ENCODE measurements around the gene PIP5K1B. TPM values are rescaled to one million over a fixed set of nuclear protein-coding genes. Genes with fewer than 3 reads are reported as not detected.

PIP5K1B gene
- total RNA-seq, 1 experiment from 2014 or later, result 2.5 TPM

- H3K4me2 ChIP-seq (ENCODE audit: insufficient read depth, insufficient read length, low read length), result no peak overlapping the region
- no peak overlapping the region for H4K8ac ChIP-seq (replicated peaks; ENCODE audit: insufficient read length, low read depth, low read length)
- no peak overlapping the region for H2AFZ ChIP-seq (ENCODE audit: low read length)
- no peak overlapping the region for H2BK15ac ChIP-seq (ENCODE audit: low read depth, low read length)
- no peak overlapping the region for H2BK120ac ChIP-seq (ENCODE audit: low read depth, low read length, poor library complexity, severe bottlenecking)
- H4K91ac ChIP-seq (ENCODE audit: insufficient read length, low read depth, low read length), result no peak overlapping the region
- no peak overlapping the region for H3K18ac ChIP-seq (ENCODE audit: insufficient read length, low read depth, low read length)
- H3K23me2 ChIP-seq (ENCODE audit: insufficient read length, low read depth, low read length, poor library complexity, severe bottlenecking), result no peaks in the 10 kb centered on the region
- no peak overlapping the region for H2BK12ac ChIP-seq (ENCODE audit: insufficient read length, low read depth, low read length)
- H2BK5ac ChIP-seq (ENCODE audit: insufficient read length, low read length), result no peak overlapping the region
- no CpG with 5 or more reads among the region's 2 CpGs for WGBS (ENCODE audit: extremely low coverage, insufficient read length, low lambda C conversion rate)
- Mint-ChIP-seq H3K4me1 (peaks cover 3 to 6% of the 10 kb centered on the region in 2 experiments; a peak in 2 of 4 replicates), H3K9me3 (no peaks in the 10 kb centered on the region), H3K27me3 (ENCODE audit: low read depth) (no peaks in the 10 kb centered on the region), H3K27ac (no peak overlapping the region), H3K4me3 (no peak overlapping the region), H3K36me3 (ENCODE audit: insufficient read depth in 1 of 3, low read depth in 3 of 3) (no peaks in the 10 kb centered on the region; a peak in 1 of 7 replicates)
- no peaks in the 10 kb centered on the region for H3K79me2 ChIP-seq (ENCODE audit: insufficient read depth, low read length)
- H2AK5ac ChIP-seq (ENCODE audit: insufficient read length, low read length), result no peak overlapping the region
- H3K27ac ChIP-seq (ENCODE audit: insufficient read length, low read depth, low read length), result no peak overlapping the region
- no peak overlapping the region for H3K14ac ChIP-seq (ENCODE audit: insufficient read depth, low read length)
- H3K9me3 ChIP-seq (ENCODE audit: control insufficient read depth, low read depth, low read length), result no peaks in the 10 kb centered on the region
- no peaks in the 10 kb centered on the region for H3K27me3 ChIP-seq (ENCODE audit: insufficient read depth, low read length)
- H2BK20ac ChIP-seq (ENCODE audit: low read depth, low read length, poor library complexity, severe bottlenecking), result no peak overlapping the region
- no peaks in the 10 kb centered on the region for H3K4me1 ChIP-seq (ENCODE audit: insufficient read depth, low read length)
- H4K5ac ChIP-seq (ENCODE audit: insufficient read length, low read depth, low read length), result no peak overlapping the region
- no peaks in the 10 kb centered on the region for H4K20me1 ChIP-seq (ENCODE audit: control insufficient read depth, insufficient read depth, insufficient read length)
- no peak overlapping the region for H3T11ph ChIP-seq (ENCODE audit: low read length)
- no peak overlapping the region for H3K9ac ChIP-seq (ENCODE audit: extremely low read depth, insufficient read length, low read length)
- DNase-seq, result no peak
- no peak for TF ChIP-seq CTCF (conservative IDR thresholded peaks at IDR 0.05)
- H3K4ac ChIP-seq (ENCODE audit: low read depth, low read length), result no peak overlapping the region
- H3K56ac ChIP-seq (ENCODE audit: insufficient read length, low read depth, low read length), result no peak overlapping the region
- no peak overlapping the region for H3K23ac ChIP-seq (ENCODE audit: insufficient read length, low read depth, low read length)
- H3K79me1 ChIP-seq (ENCODE audit: insufficient read depth, low read depth, low read length, poor library complexity, severe bottlenecking), result no peaks in the 10 kb centered on the region
Measured at GRCh38 chr9:68927165-68927564, 222.1 kb downstream of the PIP5K1B start.
